Activated T-cell treated with anti-CD3 and anti-CD28 coated beads for 48 hours (primary cell): Measurements from ENCODE around the gene DNAL4.

Experiments
- DNase-seq: peaks from one replicate; pipeline ENCODE4 v3.0.0-alpha.2; 2020; ENCODE audit warnings: low read depth

The DNAL4 gene, protein sequence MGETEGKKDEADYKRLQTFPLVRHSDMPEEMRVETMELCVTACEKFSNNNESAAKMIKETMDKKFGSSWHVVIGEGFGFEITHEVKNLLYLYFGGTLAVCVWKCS

DNA sequence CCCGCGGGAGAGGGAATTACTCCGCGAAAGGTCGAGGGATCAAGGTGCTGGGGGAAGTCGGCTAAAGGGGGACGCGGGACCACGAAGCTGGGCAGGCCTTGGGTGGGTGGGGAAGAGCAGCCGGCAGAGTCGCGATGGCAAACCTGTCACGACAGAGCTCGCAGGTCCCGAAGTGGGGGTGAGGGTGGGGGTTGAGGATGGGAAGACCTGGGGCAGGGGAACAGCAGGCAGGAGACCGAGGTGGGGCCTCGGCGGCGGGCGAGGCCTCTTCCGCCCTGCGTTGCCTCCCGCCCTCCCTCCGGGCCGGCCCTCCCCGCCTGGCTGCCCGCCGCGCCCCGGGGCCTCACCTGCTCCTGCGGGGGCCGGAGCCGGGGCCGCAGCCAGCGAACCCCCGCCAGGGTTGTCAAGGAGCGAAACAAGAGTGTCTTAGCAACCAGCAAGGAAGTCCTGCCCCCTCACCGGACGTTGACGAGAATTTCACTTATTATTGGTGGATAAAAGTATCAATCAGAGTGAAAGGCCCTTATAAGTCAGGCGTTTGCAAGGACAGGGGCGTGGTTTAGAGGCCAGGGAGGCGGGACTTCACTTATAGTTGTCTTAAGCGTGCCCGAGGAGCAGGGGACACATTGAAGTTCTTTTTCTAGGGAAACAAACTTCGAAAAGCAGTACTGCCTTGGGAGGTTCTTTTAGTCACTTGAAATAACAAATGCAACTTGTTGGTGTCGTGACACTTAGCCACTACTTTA lies at the start of gene DNAL4:
DNAL4 (minus strand) TSS at position 423 of the 746 bp plus-strand sequence. CDS start 11,412 bp downstream, outside the sequence.
- peak; percentile 82 for DNase-seq

DNA sequence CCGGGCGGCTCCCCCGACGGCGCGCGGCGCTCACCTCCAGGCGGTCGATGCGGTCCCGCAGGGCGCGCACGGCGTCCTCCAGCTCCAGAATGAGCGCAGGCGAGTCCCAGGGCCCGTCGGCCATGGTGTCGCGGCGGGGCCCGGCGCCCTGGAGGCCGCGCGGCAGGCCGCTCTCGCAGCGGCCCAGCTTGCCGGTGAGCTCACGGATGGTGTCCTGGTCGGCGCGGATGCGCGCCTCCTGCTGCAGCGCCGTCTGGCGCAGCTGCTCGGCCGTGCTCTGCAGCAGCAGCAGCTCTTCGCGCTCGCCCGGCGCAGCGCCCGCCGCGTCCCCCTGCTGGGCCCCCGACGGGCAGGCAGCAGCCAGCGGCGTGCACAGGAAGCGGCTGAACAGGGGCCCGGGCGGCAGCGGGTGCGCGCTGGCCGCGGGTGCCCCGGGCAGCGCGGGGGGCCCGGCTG lies 49.3 kb upstream of the DNAL4 start:
- DNase-seq: peak; percentile 60

DNA sequence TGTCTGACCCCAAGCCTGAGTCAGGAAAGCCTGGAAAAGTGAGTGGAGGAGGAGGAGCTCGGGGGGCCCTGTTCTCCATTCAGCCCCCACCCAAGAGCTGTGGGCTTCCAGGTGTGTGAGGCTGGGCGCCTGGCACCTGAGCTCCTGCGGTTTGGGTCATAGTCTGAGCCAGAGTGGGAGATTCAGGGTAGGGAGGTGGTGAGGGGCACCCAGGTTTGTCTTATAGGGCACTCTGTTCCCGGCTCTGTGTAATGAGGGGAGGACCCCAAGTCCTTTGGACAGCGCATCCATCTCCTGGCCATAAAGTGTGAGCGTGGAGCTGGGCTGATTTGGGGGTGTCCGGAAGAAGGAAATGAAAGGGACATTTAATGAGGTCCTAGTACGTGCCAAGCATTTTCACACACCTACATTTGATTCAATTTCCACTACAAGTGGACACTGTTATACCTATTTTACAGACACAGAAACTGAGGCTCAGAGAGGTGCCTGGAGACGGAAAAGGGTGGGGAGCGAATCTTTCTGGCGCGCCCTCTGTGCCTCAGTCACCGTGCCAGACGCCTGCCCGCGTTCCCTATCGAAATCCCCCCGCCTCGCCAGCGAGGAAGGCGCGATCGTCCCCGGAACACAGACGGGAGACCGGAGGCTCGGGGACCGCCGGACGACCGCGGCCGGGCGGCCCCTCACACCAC lies 48.7 kb upstream of the DNAL4 start:
- no peak for DNase-seq

DNA sequence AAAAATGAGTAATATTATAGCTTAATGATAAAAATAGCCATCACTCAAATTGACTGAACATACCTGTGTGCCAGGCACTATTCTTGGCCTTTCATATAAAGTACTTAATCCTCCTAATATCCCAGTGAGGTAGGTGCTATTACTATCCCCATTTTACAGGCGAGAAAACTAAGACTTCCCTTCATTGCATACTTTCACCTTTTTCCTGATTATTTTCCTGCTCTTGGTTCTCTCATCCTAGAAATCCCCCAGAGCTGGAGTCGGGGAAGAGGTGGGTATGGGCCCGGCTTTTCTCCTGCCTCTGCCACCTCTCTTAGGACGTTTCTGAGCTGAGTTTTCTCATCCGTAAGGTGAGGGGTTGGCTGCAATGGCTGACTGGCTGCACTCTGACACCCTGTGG lies 47.7 kb upstream of the DNAL4 start:
- DNase-seq: no peak

DNA sequence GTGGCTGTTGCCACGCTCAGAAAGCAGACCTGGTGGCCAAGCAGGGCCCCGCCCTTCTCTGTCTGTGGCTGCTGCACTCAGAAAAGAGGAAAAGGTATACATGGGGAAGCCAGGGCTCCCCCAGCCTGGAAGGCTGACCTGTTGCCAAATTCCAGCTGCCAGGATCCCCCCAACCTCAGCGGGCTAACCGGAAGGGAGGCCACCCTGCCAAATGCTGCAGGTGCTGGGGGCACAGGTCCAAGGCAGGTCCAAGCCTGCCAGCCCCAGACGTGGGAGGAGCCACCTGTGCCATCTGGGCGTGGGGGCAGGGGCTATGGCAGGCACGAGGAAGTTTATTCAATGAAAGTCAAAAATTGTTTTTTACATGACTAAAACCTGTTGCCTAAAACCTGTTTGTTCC lies 47.3 kb upstream of the DNAL4 start:
- no peak for DNase-seq

DNA sequence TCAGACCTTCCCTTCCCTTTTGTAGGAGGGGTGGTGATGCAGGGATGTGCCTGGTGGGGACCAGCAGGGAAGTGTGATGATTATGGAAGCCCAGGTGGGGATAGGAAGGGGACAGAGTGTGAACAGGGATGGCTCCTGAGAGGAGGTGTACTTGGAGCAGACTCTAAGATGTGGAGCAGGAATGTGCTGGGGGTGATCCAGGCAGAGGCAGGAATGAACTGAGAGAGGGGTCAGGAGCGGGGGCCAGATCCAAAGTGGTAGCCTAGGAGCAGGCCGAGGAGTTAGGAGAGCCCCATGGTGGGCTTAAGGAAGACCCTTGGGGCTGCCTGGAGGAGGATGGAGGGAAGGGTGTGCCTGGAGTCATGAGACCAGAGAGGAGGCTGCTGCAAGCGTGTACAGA lies 46.2 kb upstream of the DNAL4 start:
- no peak for DNase-seq

DNA sequence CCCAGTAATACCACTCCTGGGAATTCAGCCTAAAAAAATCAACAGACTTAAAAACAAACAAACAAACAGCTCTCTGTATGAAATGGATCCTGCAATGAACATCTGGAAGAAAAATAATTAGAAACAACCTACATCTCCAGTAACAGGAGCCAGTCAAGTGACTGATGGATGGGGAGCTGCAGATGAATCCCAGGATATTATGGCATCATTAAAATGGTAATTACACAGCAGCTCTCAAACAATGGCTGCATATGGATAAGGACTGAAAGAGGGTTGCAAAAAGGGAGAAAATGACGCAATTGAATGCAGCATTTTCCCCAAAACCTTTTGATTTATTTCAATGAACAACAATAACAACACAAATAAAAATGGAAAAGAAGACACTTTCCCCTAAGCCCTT lies 45.7 kb upstream of the DNAL4 start:
- no peak for DNase-seq

DNA sequence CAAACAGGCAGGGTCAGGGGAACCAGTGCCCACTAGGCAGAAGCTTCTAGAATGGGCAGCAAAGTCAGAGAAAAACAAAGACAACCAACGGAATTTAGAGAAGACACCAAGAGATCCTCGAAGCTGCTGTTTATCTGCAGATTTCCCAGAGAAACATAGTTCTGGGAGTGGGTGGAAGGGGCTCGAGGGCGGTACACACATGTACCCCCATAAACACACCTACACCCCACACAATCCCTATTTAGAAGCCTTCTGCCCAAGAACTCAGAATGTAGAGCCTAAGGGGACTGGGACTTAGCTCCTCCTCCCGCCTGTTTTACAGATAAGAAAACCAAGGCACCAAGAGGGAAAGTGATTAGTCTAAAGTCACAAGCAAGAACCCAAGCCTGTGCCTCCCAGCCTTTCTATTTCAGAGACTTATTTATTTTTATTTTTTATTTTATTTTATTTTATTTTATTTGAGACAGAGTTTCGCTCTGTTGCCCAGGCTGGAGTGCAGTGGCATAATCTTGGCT lies 43.5 kb upstream of the DNAL4 start:
- no peak for DNase-seq

DNA sequence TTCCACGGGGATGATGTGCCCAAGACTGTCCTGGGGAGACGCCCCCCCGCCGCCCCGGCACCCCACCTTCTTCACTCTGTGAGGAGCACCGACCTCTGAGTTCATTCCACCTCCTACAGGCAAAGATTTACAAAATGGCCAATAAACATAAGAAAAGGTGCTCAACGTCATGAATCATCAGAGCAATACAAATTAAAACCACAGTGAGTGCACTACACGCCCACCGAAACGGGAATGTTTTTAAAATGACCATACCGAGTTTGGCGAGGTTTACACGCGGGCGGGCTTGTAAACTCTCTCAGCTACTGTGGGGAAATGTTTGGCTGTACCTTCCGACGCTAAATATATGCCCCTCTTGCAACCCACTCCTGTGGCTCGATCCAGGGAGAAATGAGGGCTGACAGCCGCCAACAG lies 42.0 kb upstream of the DNAL4 start:
- no peak for DNase-seq

DNA sequence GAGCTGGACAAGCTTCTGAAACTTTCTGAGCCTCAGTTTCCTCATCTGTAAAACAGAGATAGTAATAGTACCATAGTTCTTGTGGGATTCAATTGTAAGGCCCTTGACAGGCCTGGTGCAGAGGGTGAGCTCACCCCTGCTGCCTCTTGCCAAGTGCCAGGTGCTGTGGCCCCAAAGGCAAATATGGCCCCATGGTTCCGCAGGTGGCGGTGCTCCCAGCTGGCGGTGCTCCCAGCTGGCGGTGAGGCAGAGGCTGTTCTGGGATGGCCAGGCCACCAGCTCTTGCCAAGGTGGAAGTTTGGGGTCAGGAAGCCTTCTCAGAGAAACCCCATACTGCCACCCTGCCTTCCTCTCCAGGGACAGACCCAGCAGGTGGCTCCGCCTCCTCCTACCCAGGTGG lies 41.0 kb upstream of the DNAL4 start:
- no peak for DNase-seq

DNA sequence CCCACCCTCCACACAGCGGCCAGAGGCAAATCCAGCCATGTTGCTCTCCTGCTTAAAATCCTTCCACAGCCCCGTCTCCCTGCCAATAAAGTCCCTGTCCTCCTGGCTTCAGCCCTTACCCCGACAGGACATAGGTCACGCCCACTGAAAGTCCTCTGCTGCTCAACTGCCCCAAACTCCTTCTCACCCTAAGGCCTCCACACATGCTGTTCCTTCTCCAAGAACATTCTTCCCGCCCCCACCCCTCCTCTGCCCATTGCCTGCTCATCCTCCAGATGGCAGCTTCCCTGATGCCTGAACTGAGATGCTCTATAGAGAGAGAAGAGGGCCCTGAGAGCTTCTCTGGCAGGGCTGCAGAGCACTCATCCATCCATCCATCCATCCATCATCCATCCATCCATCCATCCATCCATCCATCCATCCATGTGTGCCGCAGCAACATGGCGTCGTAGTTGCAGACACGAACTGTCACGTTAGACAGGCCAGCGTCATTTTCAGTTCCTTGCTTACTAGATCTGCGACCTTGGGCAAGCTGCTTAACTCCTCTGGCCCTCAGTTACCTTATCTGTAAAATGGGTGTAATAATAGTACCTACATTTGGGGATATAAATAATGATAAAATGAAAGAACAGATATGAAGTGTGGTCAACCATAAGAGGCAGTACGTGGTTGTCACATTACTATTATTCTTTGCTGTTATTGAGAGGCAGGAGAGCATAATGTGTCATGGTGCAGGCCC lies 40.4 kb upstream of the DNAL4 start:
- DNase-seq: no peak

DNA sequence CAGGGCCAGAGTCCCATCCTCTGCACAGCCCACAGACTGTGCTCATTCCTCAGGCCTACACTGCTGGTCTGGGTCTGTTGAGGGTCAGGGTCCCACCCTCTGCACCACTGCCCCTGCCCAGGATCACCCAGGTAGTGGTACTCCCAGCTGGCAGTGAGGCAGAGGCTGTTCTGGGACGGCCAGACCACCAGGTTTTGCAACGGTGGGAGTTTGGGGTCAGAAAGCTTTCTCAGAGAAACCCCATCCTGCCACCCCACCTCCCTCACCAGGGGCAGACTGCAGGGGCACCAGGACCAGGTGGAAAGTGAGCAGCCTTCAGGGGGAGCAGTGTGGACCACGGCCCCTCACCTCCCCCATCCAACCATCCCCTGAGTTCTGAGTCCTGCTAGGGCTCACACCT lies 39.1 kb upstream of the DNAL4 start:
- no peak for DNase-seq

DNA sequence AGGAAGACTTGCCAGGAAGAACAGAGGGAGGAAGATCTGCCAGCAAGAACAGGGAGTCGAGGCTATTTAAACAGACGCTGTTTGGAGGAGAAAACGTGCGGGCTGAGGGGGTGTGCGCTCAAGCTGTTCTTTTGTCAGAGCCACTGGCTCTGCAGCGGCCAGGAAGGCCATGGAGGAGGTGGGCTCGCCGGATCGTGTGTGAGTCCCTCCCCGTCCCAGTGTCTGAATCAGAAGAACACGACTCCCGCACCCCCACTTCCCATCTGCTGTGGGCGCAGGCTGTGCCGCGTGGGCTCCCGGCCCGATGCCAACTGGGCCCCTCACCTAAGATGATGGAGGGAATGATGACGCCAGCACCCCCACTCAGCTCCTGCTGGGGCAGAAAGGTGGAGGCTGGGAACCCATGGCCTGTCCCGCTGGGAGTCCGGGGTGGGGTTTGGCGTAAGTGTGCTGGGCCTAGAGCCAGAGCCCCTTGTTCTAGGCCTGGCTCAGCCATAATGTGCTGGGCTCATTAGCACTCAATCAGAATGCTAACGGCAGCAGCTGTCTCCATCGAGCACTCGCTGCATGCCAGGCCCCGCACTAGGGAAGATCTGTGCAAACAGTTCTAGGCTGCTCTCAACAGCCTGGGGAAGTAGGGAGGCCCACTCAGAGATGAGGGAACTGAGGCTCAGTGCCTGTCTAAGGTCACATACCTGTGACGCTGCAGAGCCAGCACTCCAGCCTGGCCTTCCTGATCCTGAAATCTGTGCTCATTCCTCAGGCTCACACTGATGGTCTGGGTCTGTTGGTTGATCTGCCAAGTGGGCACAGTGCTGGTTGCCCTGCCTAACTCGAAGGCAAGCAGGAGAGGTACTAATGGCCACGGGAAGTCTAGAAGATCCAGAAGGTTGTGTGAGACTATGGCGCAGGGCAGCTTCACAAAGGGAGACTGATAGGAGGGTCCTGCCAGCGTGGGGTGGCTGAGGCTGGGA lies 38.3 kb upstream of the DNAL4 start:
- DNase-seq: no peak

DNA sequence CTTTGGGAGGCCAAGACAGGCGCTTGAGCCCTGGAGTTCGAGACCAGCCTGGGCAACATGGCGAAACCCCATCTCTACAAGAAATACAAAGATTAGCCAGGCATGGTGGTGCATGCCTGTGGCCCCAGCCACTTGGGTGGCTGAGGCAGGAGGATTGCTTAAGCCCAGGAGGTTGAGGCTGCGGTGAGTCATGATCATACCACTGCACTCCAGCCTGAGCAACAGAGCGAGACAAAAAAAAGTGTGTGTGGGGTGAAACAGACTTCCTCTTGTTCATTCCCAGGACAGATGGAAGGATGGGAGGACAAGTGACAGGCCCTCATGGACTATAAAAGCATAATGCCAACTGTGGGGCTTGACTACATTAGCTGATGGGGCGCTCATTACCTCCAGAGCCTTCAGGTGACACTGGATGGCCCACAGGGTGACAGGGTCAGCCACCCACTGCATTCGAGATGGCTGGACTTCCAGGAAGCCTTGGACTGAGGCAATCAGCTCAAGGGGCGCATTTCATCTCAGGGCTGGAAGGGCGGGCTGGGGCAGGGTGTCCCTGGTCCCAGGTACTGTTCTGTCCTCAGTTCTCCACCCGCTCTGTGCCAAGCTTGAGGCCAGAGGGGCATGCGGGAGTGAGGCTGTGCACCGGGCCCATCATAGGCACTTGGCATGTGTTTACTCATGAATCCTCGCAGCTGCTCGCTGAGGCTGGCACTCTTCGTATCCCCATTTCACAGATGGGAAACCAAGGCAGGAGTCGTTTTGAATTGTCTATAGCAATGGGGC lies 37.4 kb upstream of the DNAL4 start:
- no peak for DNase-seq

DNA sequence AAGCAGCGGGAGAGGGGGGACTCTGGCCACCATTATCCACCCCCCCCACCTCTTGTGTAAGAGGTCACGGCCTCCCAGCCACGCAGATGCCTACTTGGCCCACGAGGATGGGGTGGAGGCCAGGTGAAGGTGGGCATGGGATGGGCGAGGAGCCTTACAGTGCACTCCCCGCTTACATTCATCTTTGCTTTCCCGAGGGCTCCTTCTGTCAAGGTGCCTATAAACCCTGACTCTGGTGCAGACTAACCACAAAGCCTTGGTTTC lies 36.8 kb upstream of the DNAL4 start:
- no peak for DNase-seq

DNA sequence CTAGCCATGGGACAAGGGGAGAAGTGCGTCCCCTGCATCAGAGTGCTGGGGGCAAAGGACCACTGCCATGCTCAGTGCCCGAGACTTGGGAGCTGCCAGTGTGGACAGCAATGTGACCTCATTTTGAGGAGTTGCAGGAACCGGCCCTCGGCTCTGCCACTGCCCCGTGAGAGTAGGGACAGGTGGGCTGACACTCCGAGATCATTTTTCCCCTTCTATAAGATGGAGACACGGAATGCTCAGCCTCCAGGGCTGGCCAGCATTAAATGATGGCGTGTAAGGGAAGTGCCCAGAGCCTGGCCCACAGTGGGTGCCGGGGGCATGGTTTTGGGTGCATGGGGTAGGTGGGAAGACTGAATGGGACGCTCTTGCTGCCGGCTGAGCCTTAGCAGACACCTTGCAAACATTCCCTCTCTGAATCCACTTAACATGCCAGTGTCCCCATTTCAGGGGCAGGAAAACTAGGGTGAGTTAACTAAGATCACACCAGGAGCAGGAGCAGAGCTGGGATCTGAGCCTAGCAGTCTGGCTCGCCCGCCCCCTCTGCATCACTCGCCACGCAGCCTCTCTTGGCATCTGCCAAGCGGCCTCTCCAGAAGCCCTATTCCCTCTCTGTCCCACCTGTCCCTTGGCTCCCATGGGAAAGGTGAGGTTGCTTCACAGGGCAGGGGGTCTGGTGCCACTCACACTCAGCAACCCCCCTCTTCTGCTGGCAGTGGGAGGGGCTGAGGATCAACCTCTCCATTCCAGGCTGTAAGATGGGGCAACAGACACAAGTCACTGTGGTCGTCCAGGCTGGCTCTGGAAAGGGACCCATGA lies 36.3 kb upstream of the DNAL4 start:
- DNase-seq: no peak

DNA sequence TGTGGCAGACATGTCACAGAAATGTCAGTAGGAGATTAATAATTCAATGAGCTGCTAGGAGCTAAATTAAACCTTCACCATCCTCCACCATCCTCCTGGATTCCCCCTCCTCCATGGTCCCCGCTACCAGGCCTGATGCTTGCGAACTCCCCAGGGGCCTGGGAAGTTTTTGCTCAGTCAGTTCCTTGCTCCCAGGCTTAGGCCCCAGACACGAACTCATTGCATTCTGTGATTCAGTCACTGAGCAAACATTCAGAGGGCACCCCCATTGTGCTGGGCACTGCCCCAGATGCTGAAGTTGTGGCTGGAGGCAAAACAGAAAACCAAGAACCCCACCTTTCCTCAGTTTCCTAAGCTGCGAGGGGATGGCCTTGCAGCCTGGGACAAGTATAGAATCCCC lies 35.5 kb upstream of the DNAL4 start:
- no peak for DNase-seq

DNA sequence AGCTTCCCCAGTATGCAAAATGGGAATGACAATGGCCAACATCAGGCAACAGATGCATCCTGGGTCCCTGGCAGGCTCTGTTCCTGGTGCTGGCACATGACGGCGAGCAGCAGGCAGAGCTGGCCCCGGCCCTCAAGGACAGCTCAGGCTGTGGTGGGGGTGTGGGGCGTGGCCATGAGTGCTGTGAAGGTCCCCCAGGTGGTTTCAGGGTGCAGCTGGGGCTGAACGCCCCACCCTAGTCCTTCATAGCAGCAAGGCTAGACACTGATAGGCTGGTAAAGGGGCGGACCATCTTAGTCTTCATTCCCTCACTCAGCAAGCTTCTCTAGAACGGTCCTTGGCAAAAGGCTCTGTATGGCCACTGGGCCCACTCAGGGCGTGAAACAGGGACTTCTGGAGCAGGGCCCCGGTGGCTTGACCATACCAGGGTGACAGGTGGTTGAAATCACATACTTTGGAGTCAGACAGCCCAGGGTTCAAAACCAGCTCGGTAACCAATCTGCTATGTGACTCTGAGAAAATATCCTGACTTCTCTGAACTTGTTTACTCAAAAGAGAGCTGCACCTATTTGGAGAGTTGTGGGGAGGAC lies 34.8 kb upstream of the DNAL4 start:
- no peak for DNase-seq

DNA sequence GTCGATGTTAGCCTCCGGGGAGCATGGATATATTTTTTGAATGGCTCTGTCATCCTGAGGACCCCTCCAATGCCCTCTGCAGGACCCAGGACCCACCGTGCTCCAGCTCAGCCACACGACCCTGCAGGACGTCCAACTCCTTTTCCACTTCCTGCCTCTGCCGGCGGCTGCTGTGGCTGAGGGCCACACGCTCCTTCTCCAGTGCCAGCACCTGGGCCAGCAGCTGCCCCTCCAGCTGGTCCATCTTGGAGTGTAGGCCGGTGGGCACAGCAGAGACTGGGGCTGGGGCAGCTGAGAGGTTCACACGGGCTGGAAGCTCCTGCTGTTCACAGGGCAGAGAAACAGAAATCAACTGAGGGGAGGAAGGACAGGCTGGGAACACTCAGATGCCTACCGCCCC lies 34.2 kb upstream of the DNAL4 start:
- no peak for DNase-seq

DNA sequence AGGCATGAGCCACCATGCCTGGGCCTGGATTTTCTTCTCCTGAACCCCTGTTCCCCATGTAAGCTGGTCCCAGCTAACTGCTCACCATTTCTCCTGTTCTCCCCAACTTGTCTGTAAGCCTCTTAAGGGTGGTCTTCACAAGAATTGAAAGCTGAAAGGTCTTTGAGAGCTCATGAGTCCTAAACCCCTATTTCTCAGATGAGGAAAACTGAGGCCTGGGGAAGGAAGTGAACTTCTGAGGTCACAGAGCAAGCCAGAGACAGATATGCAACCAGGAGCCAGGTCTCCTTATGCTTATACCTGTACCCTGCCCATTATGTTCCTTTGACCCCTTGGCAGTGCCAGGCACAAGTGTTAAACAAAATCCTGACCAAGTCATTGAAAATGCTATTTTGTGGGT lies 33.6 kb upstream of the DNAL4 start:
- no peak for DNase-seq
